K562 (cell line): ENCODE measurements around the gene RHOA. TPM values are rescaled to one million over a fixed set of nuclear protein-coding genes. Genes with fewer than 3 reads are reported as not detected.

Experiments used
- BACH1 ChIP-seq: fragments of 200-800 bp; sonication (Bioruptor generic); IDR thresholded peaks from 2 replicates; pipeline ENCODE4 v1.6.1; 2016; ENCODE audit warnings: missing genetic modification characterization, missing compliant biosample characterization
- CSDE1 ChIP-seq, 2 experiments: fragments of 450-650 bp; IDR thresholded peaks; 2 replicates each; pipeline ENCODE4 v1.6.1; 2016; ENCODE audit warnings: mild to moderate bottlenecking in 1 of 2
- GATAD2B ChIP-seq: fragments of 450-650 bp; IDR thresholded peaks from 2 replicates; pipeline ENCODE4 v1.6.1; 2017; ENCODE audit warnings: mild to moderate bottlenecking, borderline replicate concordance
- GTF2E2 ChIP-seq: fragments of 200-800 bp; sonication (Bioruptor generic); IDR thresholded peaks from 2 replicates; pipeline ENCODE4 v1.6.1; 2016; ENCODE audit warnings: missing genetic modification characterization, missing compliant biosample characterization
- NRF1 ChIP-seq, 2 experiments: fragments of 450-650 bp; IDR thresholded peaks in 1 of 2; conservative IDR thresholded peaks in 1 of 2; 2 replicates each; pipeline ENCODE4 v1.6.1; 2014; ENCODE audit warnings: mild to moderate bottlenecking in 2 of 2
- PATZ1 ChIP-seq: fragments of 250-450 bp; sonication (Bioruptor Pico); IDR thresholded peaks from 2 replicates; pipeline ENCODE4 v1.5.0; 2020; ENCODE audit warnings: mild to moderate bottlenecking, borderline replicate concordance
- PRDM10 ChIP-seq: fragments of 450-650 bp; IDR thresholded peaks from 2 replicates; pipeline ENCODE4 v1.6.1; 2018; ENCODE audit not compliant: partially characterized antibody
- SRSF7 ChIP-seq: fragments of 200-400 bp; formaldehyde crosslinking; optimal IDR thresholded peaks from 2 replicates; pipeline ENCODE3; 2017; ENCODE audit warnings: mild to moderate bottlenecking, low read depth, low read length
- THAP12 ChIP-seq: fragments of 250-450 bp; sonication (Bioruptor Pico); IDR thresholded peaks from 2 replicates; pipeline ENCODE4 v1.9.0; 2021; ENCODE audit warnings: mild to moderate bottlenecking, inconsistent platforms
- ZBTB9 ChIP-seq: fragments of 450-650 bp; formaldehyde crosslinking; IDR thresholded peaks from 2 replicates; pipeline ENCODE4 v1.4.0; 2020; ENCODE audit warnings: mild to moderate bottlenecking, moderate library complexity
- ZHX1 ChIP-seq: fragments of 150-350 bp; conservative IDR thresholded peaks from 2 replicates; pipeline ENCODE4 v1.6.1; 2014; ENCODE audit warnings: low read length
- ZNF274 ChIP-seq: IDR thresholded peaks from 2 replicates; pipeline ENCODE4 v1.6.1; 2011; ENCODE audit warnings: low read depth, mild to moderate bottlenecking, low read length, moderate library complexity, borderline replicate concordance
- ZNF384 ChIP-seq: IDR thresholded peaks from 2 replicates; pipeline ENCODE4 v1.6.1; 2012; ENCODE audit warnings: low read depth, low read length, improper control_type of control experiment
- ZNF785 ChIP-seq: fragments of 250-450 bp; sonication (Bioruptor Pico); IDR thresholded peaks from 2 replicates; pipeline ENCODE4 v1.4.0; 2020; ENCODE audit warnings: mild to moderate bottlenecking
- polyA plus RNA-seq, 8 experiments: library from polyadenylated mRNA; depleted of rRNA in 4 of 8; stranded (reverse) in 5 of 8; unstranded in 3 of 8; fragments of >200 nt; fragmentation: Nextera tagmentation in 2 of 8; fragmentation: Illumina TruSeq in 1 of 8; extraction: Ambion mirVana in 2 of 8; extraction: Trizol in 1 of 8; gene quantifications; 2 replicates each; pipeline versions ENCODE4 v1.2.1 to v1.2.3, GENCODE V29; 2011 to 2014; ENCODE audit warnings: inconsistent platforms in 1 of 8, missing spikeins in 1 of 8
- total RNA-seq, 7 experiments: library from RNA; depleted of rRNA in 6 of 7; stranded (reverse); fragments of >200 nt in 6 of 7; fragmentation: Illumina TruSeq in 2 of 7; extraction: Trizol in 2 of 7; gene quantifications; 2 replicates each; pipeline versions ENCODE4 v1.2.1 to v1.2.3, GENCODE V29; 2011 to 2021; ENCODE audit warnings: low replicate concordance in 1 of 7

The RHOA gene
- total and polyA plus RNA-seq, 9 of the 15 experiments (the other 6 are each of a cell fraction or from before 2014, with no cell fraction given): 136 to 540 (median 236) TPM

- TF ChIP-seq PRDM10 (no peak), GTF2E2 (no peak), ZNF785 (CRISPR knock-in tag) (no peak), ZNF274 (no peak), SRSF7 (no peak), BACH1 (tag) (no peak), GATAD2B (no peak), CSDE1 (IDR thresholded peaks at IDR 0.05) (no peak), ZBTB9 (CRISPR knock-in tag) (no peak), ZNF384 (no peak), ZHX1 (no peak), THAP12 (no peak), PATZ1 (CRISPR knock-in tag) (no peak), NRF1 (conservative IDR thresholded peaks at IDR 0.05 in 1 of 2, IDR thresholded peaks at IDR 0.05 in 1 of 2) (no peak)
These were observed 42.7 kb upstream of the RHOA start (continued) for GRCh38 chr3:49454458-49454857.
